LNCAP (cell line): Measurements from ENCODE around the gene SBF2.

Experiments used
- CTCF ChIP-seq: fragments of 450-650 bp; IDR thresholded peaks from 2 replicates; pipeline ENCODE4 v1.5.1; 2017; ENCODE audit warnings: mild to moderate bottlenecking

SBF2 gene

GRCh38 chr11:9769621-9770020 lies 524.4 kb downstream of the SBF2 start:
- TF ChIP-seq CTCF: no peak

GRCh38 chr11:9765320-9766101 lies 528.5 kb downstream of the SBF2 start:
- no peak for TF ChIP-seq CTCF

GRCh38 chr11:9763301-9763700 lies 530.7 kb downstream of the SBF2 start:
- TF ChIP-seq CTCF: no peak

- TF ChIP-seq CTCF: no peak
These were observed 531.5 kb downstream of the SBF2 start for GRCh38 chr11:9762531-9762930.

- no peak for TF ChIP-seq CTCF
These were observed 532.5 kb downstream of the SBF2 start for GRCh38 chr11:9761441-9761945.

GRCh38 chr11:9760193-9760575 lies 533.8 kb downstream of the SBF2 start:
- TF ChIP-seq CTCF: no peak

GRCh38 chr11:9759519-9760192 lies 534.4 kb downstream of the SBF2 start:
- no peak for TF ChIP-seq CTCF
